HEK293T (cell line): ENCODE data around the gene ITGA3.

Experiments used
- ARNT ChIP-seq: fragments of 450-650 bp; IDR thresholded peaks from 2 replicates; pipeline ENCODE4 v1.6.1; 2017; ENCODE audit warnings: mild to moderate bottlenecking
- FOXA1 ChIP-seq: fragments of 450-650 bp; IDR thresholded peaks from 2 replicates; pipeline ENCODE4 v1.6.1; 2016; ENCODE audit warnings: mild to moderate bottlenecking
- SP1 ChIP-seq: fragments of 450-650 bp; IDR thresholded peaks from 2 replicates; pipeline ENCODE4 v1.6.1; 2017
- SUZ12 ChIP-seq: fragments of 450-650 bp; IDR thresholded peaks from 2 replicates; pipeline ENCODE4 v1.6.1; 2016; ENCODE audit warnings: mild to moderate bottlenecking

GRCh38 chr17:50096758-50097157 is 40.8 kb downstream of the ITGA3 start:
- TF ChIP-seq FOXA1 (no peak), SP1 (no peak), SUZ12 (no peak), ARNT (no peak)
